ENCODE data around the gene ZNF593. TPM values are rescaled to one million over a fixed set of nuclear protein-coding genes. Genes with fewer than 3 reads are reported as not detected.

ZNF593 gene
- total RNA-seq, 1 donor from 2014 or later, result 18.7 TPM

- H3K27ac ChIP-seq, result no peak overlapping the region
- DNase-seq (ENCODE audit: extremely low spot score in 2 of 2), result no peak
- H3K9me3 ChIP-seq, result no peaks in the 10 kb centered on the region
- H3K4me1 ChIP-seq, result peaks cover 32% of the 10 kb centered on the region
- H3K4me3 ChIP-seq, result no peak overlapping the region
- H3K36me3 ChIP-seq, result no peaks in the 10 kb centered on the region
- intact Hi-C loops (cut with DNase I), result no loop called here
- H3K27me3 ChIP-seq, result no peaks in the 10 kb centered on the region
- TF ChIP-seq POLR2A (IDR thresholded peaks at IDR 0.05), result no peak
- no peak for TF ChIP-seq CTCF (IDR thresholded peaks at IDR 0.05)
- TF ChIP-seq POLR2AphosphoS5 (IDR thresholded peaks at IDR 0.05; ENCODE audit: insufficient read depth in 1 of 2, low read depth in 1 of 2), result no peak
These were observed 44.3 kb upstream of the ZNF593 start for GRCh38 chr1:26125382-26125781.

GRCh38 chr1:26125946-26126320, 43.8 kb upstream of the ZNF593 start:
- H3K4me3 ChIP-seq, result no peak overlapping the region
- peak overlapping the region; percentile 47 for H3K27ac ChIP-seq
- H3K9me3 ChIP-seq, result no peaks in the 10 kb centered on the region
- H3K27me3 ChIP-seq, result no peaks in the 10 kb centered on the region
- TF ChIP-seq CTCF (IDR thresholded peaks at IDR 0.05) (no peak), POLR2A (IDR thresholded peaks at IDR 0.05) (no peak), POLR2AphosphoS5 (IDR thresholded peaks at IDR 0.05; ENCODE audit: insufficient read depth in 1 of 2, low read depth in 1 of 2) (no peak)
- intact Hi-C loops (cut with DNase I), result no loop called here
- DNase-seq (ENCODE audit: extremely low spot score in 2 of 2), result no peak
- no peaks in the 10 kb centered on the region for H3K36me3 ChIP-seq
- peaks cover 32% of the 10 kb centered on the region for H3K4me1 ChIP-seq

- H3K36me3 ChIP-seq, result no peaks in the 10 kb centered on the region
- intact Hi-C loops (cut with DNase I), result no loop called here
- peak; percentile 18 to 76 for TF ChIP-seq POLR2AphosphoS5 (IDR thresholded peaks at IDR 0.05; ENCODE audit: insufficient read depth in 1 of 2, low read depth in 1 of 2)
- no peak for TF ChIP-seq POLR2A (IDR thresholded peaks at IDR 0.05)
- DNase-seq (ENCODE audit: extremely low spot score in 2 of 2), result no peak
- H3K9me3 ChIP-seq, result no peaks in the 10 kb centered on the region
- H3K4me3 ChIP-seq, result no peak overlapping the region
- H3K27ac ChIP-seq, result peak overlapping the region; percentile 47
- no peaks in the 10 kb centered on the region for H3K27me3 ChIP-seq
- peaks cover 28% of the 10 kb centered on the region for H3K4me1 ChIP-seq
These were observed 43.2 kb upstream of the ZNF593 start for GRCh38 chr1:26126321-26127084.

GRCh38 chr1:26127235-26128163, 42.2 kb upstream of the ZNF593 start:
- no peak for DNase-seq (ENCODE audit: extremely low spot score in 2 of 2)
- H3K36me3 ChIP-seq, result no peaks in the 10 kb centered on the region
- H3K27me3 ChIP-seq, result no peaks in the 10 kb centered on the region
- no peak overlapping the region for H3K4me3 ChIP-seq
- peak overlapping the region; percentile 20 for H3K27ac ChIP-seq
- H3K4me1 ChIP-seq, result peaks cover 26% of the 10 kb centered on the region
- no peaks in the 10 kb centered on the region for H3K9me3 ChIP-seq
- intact Hi-C loops (cut with DNase I), result no loop called here
- TF ChIP-seq POLR2A (IDR thresholded peaks at IDR 0.05) (no peak), CTCF (IDR thresholded peaks at IDR 0.05) (no peak), POLR2AphosphoS5 (IDR thresholded peaks at IDR 0.05; ENCODE audit: insufficient read depth in 1 of 2, low read depth in 1 of 2) (no peak)

GRCh38 chr1:26129778-26130177, 39.9 kb upstream of the ZNF593 start:
- Histone ChIP-seq H3K27ac (no peak overlapping the region), H3K36me3 (no peaks in the 10 kb centered on the region), H3K4me3 (no peak overlapping the region), H3K9me3 (no peaks in the 10 kb centered on the region), H3K4me1 (peaks cover 26% of the 10 kb centered on the region), H3K27me3 (no peaks in the 10 kb centered on the region)
- intact Hi-C loops (cut with DNase I), result no loop called here
- no peak for DNase-seq (ENCODE audit: extremely low spot score in 2 of 2)
- no peak for TF ChIP-seq POLR2AphosphoS5 (IDR thresholded peaks at IDR 0.05; ENCODE audit: insufficient read depth in 1 of 2, low read depth in 1 of 2)
- TF ChIP-seq POLR2A (IDR thresholded peaks at IDR 0.05), result no peak
- no peak for TF ChIP-seq CTCF (IDR thresholded peaks at IDR 0.05)

Data from vagina (tissue), 2 donors.